ENCODE measurements around the gene SDK1.

Gene SDK1

DNA sequence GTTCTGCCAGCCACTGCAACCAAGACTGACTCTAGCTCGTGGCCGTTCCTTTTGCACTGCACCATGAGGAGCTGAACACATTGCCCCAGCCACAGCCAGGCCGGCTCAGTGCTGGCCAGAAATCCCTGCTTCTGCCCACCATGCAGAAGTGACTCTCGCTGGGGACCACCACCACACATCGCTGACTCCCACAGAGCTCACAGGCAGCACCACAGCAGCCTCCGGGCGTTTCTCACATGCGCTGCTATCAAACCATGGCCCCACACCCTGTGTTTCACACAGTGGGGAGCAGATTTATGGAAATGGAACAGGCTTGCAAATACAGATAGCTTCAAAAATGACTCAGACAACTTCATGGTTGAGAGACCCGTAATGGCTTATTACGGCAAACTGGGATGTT, 15.4 kb upstream of the SDK1 start:
- DNase-seq = no peak

GRCh38 chr7:3289996-3290395, 11.1 kb upstream of the SDK1 start:
- DNase-seq = no peak

DNA sequence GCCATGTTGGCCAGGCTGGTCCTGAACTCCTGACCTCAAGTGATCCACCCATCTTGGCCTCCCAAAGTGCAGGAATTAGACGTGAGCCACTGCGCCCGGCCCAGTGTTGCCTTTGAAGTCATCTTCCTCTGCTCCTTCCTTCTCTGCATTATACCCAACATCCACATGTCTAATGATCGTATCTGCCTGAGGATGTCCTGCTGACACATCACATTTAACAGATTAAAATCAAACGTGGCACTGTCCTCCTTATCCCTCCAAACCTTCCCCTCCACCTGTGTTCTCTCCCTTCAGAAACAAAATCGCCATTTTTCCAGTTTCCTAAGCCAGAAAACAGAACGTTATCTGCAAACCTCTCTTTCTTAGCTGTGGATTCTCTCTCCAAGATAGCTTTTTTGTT, 8.4 kb upstream of the SDK1 start:
- DNase-seq = no peak

DNA sequence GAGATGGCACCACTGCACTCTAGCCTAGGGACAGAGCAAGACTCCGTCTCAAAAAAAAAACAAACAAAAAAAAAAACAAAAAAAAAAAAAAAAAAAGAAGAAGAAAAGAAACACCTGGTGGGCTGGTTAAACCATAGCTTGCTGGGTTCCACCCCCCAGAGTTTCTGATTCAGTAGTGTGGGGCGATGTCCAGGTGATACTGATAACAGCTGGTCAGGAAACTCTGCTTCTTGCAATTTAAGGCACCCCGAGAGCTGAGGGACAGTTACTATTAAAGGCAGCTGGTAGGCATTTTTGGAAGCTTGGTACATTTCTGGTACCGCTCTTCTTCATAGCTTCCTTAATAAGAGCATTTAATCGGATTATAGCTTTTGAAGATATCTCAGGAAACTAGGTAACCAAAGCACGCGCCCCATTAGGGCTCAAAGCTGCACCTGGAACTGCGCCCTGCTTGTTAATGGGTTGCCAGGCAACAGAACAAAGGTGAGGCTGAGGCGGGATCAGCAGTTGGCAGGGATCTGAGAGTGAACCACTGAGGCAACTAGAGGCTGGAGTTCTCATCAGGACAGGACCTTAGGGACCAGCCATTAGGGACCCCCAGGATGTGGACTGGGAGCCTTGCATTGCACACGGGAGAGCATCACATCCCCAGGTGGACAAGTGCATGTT, 6.5 kb upstream of the SDK1 start:
- no peak for DNase-seq

DNA sequence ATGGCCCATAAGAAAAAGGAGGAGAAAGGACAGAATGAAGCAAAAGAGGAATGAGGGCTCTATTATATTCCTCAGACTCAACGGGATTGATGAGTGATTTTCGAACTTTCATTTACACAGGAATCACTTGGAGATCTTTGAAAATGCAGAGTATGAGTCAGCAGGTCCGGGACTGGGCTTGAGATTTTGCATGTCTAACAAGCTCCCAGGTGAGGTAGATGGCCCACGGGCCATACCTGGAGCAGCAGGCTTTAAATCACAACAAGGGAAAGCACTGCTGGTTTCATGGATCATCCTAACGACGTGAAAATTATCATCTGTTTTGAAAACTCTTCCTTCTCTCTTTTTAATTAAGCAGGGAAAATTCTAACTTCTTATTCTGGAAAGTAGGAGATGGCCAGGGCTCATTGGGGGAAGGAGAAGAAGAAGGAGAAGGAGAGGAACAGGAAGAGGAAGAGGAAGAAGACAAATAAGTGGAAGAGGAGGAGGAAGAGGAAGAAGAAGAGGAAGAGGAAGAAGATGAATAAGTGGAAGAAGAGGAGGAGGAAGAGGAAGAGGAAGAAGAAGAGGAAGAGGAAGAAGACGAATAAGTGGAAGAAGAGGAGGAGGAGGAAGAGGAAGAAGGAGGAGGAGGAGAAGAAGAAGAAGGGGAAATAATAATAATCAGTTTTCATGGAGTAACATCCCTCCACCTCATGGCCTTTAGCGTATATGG, 3.8 kb upstream of the SDK1 start:
- no peak for DNase-seq

- peak in 1 of 2 experiments; percentile 7 for DNase-seq
Observed at GRCh38 chr7:3300221-3300650, 816 bp upstream of the SDK1 start.

- no peak for DNase-seq
Observed at GRCh38 chr7:3301449-3301731, 338 bp downstream of the SDK1 start.

- DNase-seq = peak; percentile 0 to 6
Observed at GRCh38 chr7:3301831-3302618, 973 bp downstream of the SDK1 start.

DNA sequence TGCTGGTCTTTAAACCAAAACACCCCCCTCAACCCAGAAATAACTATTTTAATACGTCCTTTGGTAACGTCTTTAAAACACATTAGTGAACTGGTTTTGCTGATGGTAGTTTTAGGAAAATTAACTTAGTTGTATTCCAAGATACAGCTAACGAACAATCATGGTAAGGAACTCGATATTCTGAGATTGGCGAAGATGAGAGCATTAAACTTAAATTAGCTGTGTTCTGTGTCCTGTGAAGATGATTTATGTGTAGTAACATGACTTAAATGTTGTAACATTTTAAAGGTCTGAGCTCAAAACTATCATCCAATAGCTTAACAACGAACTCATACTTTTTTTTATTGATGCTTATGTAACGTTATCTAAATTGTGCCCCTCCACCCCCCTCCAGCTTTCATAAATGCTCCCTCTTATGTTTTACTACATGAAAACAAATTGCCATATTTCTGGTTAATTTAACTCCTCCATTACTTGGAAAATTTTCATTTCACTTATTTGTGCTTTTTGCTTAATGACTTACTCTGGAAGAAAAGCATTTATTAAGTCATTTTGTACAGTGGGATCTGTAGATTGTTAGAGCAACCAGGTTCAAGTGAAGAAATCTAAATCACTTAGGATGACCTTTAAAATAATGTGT, 1.7 kb downstream of the SDK1 start:
- no peak for DNase-seq

DNA sequence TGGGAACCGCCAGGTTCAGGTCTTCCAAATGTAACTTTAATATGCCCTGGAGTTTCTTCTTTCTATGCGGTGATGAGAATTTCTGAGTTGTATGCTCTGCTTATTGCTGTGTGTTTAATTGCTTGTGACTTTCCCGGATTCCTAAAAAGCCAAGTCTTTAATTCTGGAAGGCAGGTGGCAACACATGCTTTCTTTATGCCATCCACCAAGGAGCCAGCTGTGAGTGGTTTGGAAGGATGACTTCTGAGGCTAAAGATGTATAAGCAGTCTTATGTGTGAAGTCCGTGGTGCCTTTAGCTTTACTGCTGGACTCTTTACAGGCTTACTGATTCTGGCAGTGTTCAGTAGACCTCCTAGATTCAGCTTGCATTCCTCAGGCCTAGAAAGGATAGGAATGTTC, 3.1 kb downstream of the SDK1 start:
- no peak for DNase-seq

GRCh38 chr7:3307435-3307834, 6.4 kb downstream of the SDK1 start:
- no peak for DNase-seq

DNA sequence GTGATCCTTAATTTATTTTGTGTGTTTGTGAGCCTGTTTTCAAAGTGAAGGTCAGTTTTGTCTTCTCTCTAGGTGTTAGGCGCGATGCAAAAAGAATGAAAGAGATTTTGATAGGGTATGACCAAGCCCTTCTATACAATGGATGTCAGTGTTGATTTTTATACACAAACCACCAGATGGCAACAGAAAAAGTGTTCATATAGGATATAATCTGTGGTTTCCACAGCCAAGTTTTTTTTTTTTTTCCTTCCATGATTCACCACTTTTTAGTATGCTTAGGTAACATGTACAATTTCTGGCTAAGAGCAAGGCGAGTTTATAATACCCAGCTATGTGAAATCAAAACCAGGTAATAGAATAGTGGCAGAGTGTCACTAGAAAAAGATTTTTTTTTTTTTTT, 8.1 kb downstream of the SDK1 start:
- no peak for DNase-seq

- no peak for DNase-seq
Observed at GRCh38 chr7:3309956-3310355, 8.9 kb downstream of the SDK1 start.

DNA sequence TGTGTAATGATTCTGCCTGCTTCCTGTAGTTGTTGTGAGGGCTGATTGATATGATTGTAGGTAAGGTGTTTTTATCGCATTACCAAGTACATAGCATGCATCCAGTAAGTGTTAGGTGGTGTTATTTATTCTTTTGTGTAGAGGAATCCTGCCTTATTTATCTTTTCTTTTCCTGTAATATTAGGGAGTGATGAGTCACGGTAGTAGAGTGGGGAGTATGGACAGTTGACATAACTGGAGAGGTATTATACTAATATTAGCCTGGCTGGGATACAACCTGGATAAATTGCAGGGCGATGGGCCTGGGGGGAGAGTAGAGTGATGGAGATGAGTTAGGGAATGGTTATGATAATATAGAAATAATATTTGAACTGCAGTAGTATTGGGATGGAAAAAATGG, 9.8 kb downstream of the SDK1 start:
- DNase-seq = no peak

DNA sequence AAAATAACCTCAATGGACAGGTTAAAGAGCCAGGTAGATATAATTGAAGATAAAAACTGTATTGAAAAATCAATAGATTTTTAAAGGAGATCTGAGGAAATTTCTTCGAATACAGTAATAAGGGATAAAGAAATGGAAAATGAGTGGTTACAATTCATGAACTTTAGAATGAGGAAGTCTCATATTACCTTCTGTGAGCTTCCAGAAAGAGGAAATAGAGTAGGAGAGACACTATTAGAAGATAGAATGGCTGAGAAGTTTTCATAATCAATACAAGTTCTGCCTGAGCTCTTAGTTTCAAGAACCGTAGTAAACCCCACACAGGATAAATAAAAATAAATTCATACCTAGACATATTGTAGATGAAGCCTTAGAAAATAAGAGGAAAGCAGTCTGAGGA, 11.5 kb downstream of the SDK1 start:
- DNase-seq = no peak

DNA sequence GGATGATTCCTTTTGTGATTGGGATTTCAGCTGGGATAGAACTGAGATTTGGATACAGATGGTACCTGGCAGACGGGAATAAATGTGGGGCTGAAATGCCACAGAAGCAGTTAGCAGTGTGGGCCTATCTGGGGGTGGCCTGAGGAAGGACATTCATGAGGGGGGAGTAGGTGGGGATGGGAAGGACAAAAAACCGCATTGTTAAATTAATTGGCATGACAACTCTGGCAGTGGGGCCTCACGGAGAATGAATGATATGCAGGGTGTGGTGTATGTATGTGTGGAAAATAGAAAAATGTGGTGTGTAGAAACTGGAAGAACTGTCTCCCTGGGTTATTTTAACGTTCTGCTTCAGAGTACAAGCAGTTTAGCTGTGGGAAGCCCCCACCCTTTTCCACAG, 17.8 kb downstream of the SDK1 start:
- DNase-seq = no peak

DNA sequence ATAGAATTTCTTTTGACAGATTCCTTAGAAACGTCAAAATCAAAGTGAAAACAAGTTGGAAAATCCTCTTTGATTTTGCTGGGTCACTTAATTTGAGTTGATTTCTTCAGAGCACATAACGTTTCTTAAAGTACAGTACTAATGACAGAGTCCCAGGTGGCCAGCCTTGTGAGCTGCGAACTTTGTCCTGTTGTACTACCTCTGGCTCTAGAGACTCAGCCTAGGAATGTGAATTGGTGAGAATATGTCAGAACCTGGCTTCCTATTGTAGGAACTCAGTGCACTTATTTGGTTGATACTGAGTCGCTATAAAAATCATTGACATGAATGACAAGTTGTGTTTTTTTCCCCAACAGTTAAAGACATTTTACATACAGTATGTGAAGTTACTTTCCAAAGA, 20.2 kb downstream of the SDK1 start:
- no peak for DNase-seq

GRCh38 chr7:3321745-3322144, 20.7 kb downstream of the SDK1 start:
- DNase-seq = no peak

GRCh38 chr7:3326246-3326645, 25.2 kb downstream of the SDK1 start:
- DNase-seq = no peak

GRCh38 chr7:3327099-3327498, 26.0 kb downstream of the SDK1 start:
- no peak for DNase-seq

- DNase-seq = no peak
Observed at GRCh38 chr7:3327655-3328054, 26.6 kb downstream of the SDK1 start.

DNA sequence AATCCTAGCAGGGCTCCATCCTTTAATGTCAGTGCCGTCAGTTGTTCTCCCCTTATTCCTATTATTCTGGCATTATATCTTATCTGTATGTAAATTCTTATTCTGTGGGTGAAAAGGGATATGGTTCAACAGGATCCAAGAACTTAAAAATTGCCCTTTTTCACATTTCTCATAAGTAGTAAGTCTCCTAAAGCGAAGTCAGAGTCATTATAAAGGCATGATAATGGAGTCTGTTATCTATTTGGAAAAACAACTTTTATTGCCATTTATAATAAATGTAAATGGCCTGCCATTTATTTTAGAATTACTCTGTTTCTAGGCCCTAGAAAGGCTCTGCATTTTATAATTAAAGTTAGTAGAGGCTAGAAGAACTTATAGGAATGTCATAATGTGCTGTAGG, 31.3 kb downstream of the SDK1 start:
- DNase-seq = no peak

DNA sequence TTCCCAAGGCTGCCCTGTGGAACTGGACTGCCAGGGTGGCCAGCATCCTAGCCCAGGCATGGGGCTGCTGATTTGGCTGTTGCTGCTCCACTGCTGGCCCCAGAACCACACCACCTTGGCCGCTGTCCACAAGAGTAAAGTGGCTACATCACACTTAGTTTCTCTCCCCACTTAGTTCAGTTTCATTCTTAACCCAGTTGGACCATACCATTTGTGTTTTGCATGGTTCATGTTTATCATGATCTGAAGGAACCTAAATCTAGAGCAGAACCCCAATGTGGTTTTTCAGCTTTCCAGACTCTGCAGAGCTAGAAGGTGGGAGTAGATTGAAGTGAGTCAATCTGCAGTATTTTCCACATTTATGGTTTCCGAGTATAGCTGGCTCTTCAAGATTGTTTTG, 32.8 kb downstream of the SDK1 start:
- no peak for DNase-seq
